T-helper 22 cell (primary cell): ENCODE measurements around the gene TRPV6.

Source experiments
- DNase-seq: peaks from one replicate; pipeline ENCODE4 v3.0.0-alpha.2; 2020; ENCODE audit warnings: low read depth

TRPV6 gene

GRCh38 chr7:142868188-142868985 is 17.2 kb downstream of the TRPV6 start:
- no peak for DNase-seq

- DNase-seq, result no peak
These were observed 18.0 kb downstream of the TRPV6 start for GRCh38 chr7:142867398-142868187.

GRCh38 chr7:142867097-142867378 is 18.5 kb downstream of the TRPV6 start:
- no peak for DNase-seq

DNA sequence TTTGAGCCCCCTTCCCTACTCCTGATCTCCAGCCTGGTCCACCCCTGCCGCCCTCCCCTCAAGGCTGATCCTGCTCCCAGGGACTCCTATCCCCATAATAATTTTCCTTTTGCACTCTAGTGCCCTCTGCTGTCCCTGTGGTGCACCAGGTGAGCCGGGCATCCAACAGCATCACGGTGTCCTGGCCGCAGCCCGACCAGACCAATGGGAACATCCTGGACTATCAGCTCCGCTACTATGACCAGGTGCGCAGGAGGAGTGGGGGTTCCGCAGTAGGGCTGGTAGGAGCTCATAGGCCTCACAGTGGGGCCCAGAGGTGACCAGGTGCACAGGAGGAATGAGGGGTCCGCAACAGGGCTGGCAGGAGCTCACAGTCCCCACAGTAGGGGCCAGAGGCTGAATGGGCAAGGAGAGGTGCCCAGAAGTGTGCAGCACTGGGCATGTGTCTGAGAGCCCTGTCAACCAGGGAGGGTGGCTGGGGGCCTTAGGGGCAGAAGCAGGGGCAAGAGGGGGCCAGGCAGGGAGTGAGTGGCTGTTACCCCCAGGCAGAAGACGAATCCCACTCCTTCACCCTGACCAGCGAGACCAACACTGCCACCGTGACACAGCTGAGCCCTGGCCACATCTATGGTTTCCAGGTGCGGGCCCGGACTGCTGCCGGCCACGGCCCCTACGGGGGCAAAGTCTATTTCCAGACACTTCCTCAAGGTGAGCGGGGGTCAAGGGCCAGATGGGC is 19.0 kb downstream of the TRPV6 start:
- DNase-seq, result no peak

- DNase-seq, result no peak
These were observed 19.8 kb downstream of the TRPV6 start for GRCh38 chr7:142865766-142866165.

- DNase-seq, result no peak
These were observed 20.4 kb downstream of the TRPV6 start for GRCh38 chr7:142864980-142865747.

DNA sequence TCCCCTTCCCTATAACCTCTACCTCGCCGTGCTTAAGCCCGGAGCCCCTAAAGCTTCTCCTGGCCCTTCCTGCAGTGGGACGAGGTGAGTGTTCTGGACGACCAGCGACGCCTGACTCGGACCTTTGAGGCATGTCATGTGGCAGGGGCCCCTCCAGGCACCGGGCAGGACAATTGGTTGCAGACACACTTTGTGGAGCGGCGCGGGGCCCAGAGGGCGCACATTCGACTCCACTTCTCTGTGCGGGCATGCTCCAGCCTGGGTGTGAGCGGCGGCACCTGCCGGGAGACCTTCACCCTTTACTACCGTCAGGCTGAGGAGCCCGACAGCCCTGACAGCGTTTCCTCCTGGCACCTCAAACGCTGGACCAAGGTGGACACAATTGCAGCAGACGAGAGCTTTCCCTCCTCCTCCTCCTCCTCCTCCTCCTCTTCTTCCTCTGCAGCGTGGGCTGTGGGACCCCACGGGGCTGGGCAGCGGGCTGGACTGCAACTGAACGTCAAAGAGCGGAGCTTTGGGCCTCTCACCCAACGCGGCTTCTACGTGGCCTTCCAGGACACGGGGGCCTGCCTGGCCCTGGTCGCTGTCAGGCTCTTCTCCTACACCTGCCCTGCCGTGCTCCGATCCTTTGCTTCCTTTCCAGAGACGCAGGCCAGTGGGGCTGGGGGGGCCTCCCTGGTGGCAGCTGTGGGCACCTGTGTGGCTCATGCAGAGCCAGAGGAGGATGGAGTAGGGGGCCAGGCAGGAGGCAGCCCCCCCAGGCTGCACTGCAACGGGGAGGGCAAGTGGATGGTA is 21.5 kb downstream of the TRPV6 start:
- DNase-seq, result no peak

DNA sequence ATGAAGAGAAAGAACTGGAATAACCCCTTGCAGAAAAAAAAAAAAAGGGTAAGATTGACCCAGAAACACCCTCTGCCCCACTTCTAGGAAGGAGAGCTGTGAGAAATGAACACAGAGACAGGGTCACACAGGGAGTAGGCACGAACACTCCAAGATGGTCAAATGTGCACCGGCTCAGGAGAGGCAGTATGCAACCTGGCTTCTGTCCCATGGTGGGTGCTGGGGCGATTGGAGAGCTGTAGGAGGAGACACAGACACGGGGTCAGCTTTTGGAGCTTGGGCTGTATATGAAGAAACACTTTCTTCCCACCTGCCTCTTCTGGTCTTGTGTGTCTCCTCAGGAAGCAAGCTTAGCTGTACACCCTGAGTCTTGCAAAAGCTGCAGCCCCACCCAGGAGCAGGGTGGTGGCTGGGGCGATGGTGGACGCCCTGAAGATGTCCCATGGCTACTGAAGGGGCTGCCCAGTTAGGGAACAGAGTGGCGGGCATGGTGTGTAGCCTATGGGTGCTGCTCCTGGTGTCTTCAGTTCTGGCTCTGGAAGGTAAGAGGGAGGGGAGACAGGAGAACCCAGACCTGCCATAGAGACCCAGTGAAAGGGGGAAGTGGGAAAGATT is 22.7 kb downstream of the TRPV6 start:
- DNase-seq, result no peak

DNA sequence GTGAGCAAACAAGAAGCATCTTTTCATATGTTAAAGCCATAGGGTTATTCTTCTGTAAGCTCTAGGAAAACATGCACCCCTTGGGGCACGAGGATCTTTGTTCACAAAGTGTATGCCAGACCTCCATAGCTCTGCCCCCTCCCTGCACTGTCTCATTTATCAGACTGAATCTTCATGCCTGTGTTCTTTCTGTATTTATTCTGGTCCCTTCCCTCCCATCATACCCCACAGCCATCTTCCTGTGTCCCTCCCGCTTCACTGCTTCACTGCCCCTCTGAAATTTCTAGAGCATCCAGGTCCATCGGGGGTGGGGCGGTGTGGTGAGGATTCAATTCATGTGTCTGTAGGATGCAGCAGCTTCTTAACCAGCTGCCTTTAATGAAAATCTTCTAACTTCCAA is 23.2 kb downstream of the TRPV6 start:
- DNase-seq, result no peak

DNA sequence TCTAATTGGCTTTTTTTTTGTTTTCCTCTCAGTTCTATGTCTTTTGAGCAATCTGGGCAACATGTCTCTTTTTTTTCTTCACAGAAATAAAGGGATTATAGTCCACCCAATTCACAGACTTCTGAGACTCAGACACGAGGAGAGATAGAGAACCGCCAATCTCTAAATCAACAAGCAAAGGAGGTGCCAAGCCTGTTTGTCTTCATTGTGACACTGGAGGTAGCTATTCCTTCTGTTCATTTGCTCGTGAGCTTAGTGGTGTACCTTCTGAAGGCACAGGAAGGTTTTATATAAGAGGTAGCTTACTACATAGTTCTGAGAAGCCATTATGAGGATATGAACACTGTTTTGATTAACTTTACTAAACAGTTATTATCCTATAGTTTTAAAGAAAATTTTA is 24.6 kb downstream of the TRPV6 start:
- DNase-seq, result no peak

- no peak for DNase-seq
These were observed 25.7 kb downstream of the TRPV6 start for GRCh38 chr7:142859829-142860228.

DNA sequence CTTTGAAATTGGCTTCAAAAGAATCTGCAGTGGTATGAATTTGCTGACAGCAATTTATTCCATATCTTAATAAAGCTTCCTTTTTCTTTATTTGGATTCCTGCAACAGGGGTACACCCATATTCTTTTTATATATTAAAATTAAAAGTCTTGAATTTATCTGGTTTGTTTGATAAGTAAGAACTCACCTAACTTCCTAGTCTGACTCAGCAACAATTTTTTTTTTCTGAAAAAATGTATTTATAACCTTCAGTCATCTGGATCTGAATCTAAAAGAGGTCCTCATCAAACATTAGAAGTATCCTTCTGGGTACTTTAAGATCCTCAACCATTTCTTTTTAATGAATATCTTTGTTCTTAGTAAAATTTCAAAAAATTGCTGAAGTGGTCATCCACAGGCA is 26.1 kb downstream of the TRPV6 start:
- no peak for DNase-seq

DNA sequence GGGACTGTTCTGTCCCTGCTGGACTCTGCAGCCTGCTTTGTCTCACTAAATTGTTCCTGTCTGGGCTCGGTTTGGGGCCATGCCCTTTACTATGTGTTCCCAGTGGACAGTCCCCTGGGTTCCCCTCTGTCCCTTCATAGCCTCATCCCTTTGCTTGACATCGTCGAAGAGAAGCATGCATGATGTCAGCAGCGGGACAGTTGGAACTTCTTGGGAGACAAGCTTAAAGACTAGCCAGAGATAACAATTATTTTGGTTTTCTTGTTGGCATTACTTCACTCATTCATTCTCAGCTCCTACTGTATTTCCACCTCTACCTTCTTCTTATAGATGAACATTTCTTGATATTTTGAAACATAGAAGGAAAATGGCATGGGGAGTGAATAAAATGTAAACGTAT is 27.9 kb downstream of the TRPV6 start:
- no peak for DNase-seq

GRCh38 chr7:142856565-142857245 is 28.8 kb downstream of the TRPV6 start:
- DNase-seq, result no peak

DNA sequence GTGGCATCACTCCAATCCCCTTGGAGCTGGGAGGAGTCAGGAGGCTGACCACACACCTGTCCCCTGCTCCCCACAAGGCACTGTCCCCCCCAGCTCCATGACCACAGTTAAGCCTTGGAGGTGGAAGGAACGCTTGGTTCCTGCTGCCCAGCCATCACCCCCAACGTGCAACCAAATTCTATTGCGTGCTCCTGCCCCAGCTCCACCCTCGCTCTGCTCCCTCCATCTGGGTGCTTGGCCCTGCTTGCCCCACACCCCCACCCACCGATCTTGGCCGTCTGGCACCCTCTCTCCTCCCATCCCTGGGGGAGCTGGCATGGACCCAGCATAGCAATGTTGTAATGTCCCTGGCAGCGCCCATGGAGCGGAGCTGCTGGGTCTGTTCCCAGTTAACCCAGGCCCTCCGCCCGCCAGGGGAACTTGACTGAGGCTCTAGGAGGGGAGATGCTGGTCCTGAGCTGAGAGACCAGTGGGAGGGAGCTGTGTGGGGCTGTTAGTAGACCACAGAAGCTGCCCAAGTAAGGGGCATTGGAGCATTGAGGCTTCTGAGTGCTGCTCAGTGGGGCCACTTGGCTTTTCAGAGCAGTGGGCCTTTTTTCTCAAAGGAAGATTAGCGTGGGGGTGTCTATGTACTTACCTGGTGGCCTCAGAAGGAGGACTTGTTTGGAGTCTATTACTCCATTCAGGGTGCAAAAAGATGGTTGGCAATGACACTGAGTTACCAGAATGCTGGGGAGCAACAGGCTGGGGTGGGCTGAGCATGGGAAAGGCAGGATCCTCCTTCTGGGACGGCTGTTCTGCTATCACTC is 29.6 kb downstream of the TRPV6 start:
- no peak for DNase-seq

- no peak for DNase-seq
These were observed 30.3 kb downstream of the TRPV6 start for GRCh38 chr7:142855114-142855743.

DNA sequence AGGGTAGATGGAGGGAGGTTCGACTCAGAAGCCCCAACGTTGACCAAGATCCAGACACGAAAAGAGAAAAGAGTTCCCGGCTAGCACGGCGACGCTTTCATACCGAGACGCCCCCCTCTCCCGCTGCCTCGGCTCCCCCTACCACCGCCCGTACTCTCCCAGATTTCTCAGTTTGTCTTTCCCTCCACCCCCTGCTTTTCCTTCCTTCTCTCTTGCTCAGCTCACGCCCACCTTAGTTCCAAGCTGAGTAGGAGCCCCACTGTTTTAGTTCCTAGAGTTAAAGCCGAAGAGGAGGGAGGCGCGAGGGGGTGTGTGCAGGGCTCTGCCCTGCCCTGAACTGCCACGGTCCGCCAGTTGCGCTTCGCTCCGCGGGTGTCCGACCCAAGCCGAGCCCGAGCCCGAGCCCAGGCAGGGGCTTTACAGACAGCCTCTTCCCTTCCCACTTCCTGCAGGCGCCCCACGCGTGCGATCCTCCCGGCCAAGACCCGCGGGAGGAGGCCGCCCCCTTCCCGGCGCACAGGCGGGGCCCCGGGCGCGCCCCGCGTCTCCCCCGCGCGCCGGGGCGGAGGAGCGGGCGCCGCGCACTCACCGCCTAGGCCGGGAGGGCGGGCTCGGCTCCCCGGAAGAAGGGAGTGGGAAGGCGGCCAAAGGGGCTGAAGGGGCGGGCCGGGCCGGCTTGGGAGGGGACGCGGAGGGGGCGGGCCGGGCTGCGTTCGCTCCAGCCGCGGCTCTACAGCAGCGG is 31.0 kb downstream of the TRPV6 start, which contains the start of gene EPHB6:
TSS of gene EPHB6 (plus strand) at position 705 of the 742 bp plus-strand sequence. CDS start 8,152 bp downstream, outside the sequence.
- peak; percentile 55 for DNase-seq

DNA sequence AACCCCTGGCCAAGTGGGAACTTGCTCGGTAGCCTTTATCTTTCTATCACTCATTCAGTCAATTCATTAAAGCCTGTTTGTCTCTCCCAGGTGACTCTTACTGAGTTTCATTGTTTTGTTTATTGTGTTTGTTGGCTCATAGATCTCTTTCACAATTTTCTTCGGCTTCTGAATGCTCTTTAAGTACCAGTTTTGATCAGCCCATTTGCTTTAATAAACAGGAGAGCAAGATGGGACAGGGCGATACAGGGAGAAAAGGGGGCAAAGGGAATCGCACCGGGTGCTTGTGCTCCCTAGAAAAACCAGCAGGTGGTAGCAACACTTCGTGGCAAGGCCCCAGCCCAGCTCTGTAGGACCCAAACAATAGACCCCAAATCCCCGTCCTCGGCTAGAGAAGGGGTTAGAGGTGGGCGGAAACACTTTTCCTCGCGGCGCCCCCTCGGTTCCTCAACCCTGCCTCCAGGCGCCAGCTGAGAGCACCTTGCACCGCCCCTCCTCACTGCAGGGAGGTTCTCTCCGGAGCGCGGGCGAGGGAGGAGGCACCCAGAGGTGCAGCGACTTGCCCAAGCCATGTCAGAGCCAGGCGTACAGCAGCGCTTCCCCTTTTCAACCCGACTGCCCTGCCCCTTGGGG is 31.7 kb downstream of the TRPV6 start:
- peak; percentile 48 for DNase-seq
